Measurements from ENCODE around the gene SULT1C4.

Gene SULT1C4

GRCh38 chr2:108384662-108385393 lies 7.1 kb downstream of the SULT1C4 start:
- no peak for DNase-seq (ENCODE audit: low read depth)
- TF ChIP-seq CTCF (IDR thresholded peaks at IDR 0.05; ENCODE audit: control insufficient read depth, extremely low read depth, insufficient read depth), result no peak
- no peak overlapping the region for H3K4me3 ChIP-seq (ENCODE audit: low read depth, low read length)

GRCh38 chr2:108385411-108386071 lies 7.8 kb downstream of the SULT1C4 start:
- DNase-seq (ENCODE audit: low read depth), result no peak
- H3K4me3 ChIP-seq (ENCODE audit: low read depth, low read length), result no peak overlapping the region
- no peak for TF ChIP-seq CTCF (IDR thresholded peaks at IDR 0.05; ENCODE audit: control insufficient read depth, extremely low read depth, insufficient read depth)

- no peak overlapping the region for H3K4me3 ChIP-seq (ENCODE audit: low read depth, low read length)
- no peak for TF ChIP-seq CTCF (IDR thresholded peaks at IDR 0.05; ENCODE audit: control insufficient read depth, extremely low read depth, insufficient read depth)
- no peak for DNase-seq (ENCODE audit: low read depth)
These were observed 10.3 kb downstream of the SULT1C4 start for GRCh38 chr2:108388045-108388444.

GRCh38 chr2:108390340-108390739 lies 12.6 kb downstream of the SULT1C4 start:
- no peak for TF ChIP-seq CTCF (IDR thresholded peaks at IDR 0.05; ENCODE audit: control insufficient read depth, extremely low read depth, insufficient read depth)
- no peak overlapping the region for H3K4me3 ChIP-seq (ENCODE audit: low read depth, low read length)
- no peak for DNase-seq (ENCODE audit: low read depth)

- no peak overlapping the region for H3K4me3 ChIP-seq (ENCODE audit: low read depth, low read length)
- no peak for DNase-seq (ENCODE audit: low read depth)
- TF ChIP-seq CTCF (IDR thresholded peaks at IDR 0.05; ENCODE audit: control insufficient read depth, extremely low read depth, insufficient read depth), result no peak
These were observed 14.3 kb downstream of the SULT1C4 start for GRCh38 chr2:108392029-108392428.

GRCh38 chr2:108393197-108393596 lies 15.4 kb downstream of the SULT1C4 start:
- H3K4me3 ChIP-seq (ENCODE audit: low read depth, low read length), result no peak overlapping the region
- no peak for TF ChIP-seq CTCF (IDR thresholded peaks at IDR 0.05; ENCODE audit: control insufficient read depth, extremely low read depth, insufficient read depth)
- no peak for DNase-seq (ENCODE audit: low read depth)
